Trophoblast cell (in vitro differentiated cells and primary cell): ENCODE results near the gene CARD19.

Experiments used
- DNase-seq, 2 donors: peaks; one replicate each; pipeline ENCODE4 v3.0.0-alpha.2; 2016
- H2AFZ ChIP-seq: 2 replicates; pipeline ENCODE4 v1.6.1; 2013; ENCODE audit warnings: low read length, moderate library complexity, mild to moderate bottlenecking; ENCODE audit not compliant: insufficient read depth, poor library complexity
- H2AK5ac ChIP-seq: 2 replicates; pipeline ENCODE4 v1.6.1; 2013; ENCODE audit warnings: mild to moderate bottlenecking, low read length
- H2BK120ac ChIP-seq: 2 replicates; pipeline ENCODE4 v1.6.1; 2013; ENCODE audit warnings: low read length, mild to moderate bottlenecking, moderate library complexity; ENCODE audit not compliant: insufficient read depth, poor library complexity
- H2BK12ac ChIP-seq: 2 replicates; pipeline ENCODE4 v1.6.1; 2013; ENCODE audit warnings: mild to moderate bottlenecking, low read length, moderate library complexity
- H2BK5ac ChIP-seq: 2 replicates; pipeline ENCODE4 v1.6.1; 2013; ENCODE audit warnings: low read length, low read depth, moderate library complexity, mild to moderate bottlenecking; ENCODE audit not compliant: poor library complexity
- H3K14ac ChIP-seq: 2 replicates; pipeline ENCODE4 v1.6.1; 2013; ENCODE audit warnings: mild to moderate bottlenecking, low read length
- H3K18ac ChIP-seq: 2 replicates; pipeline ENCODE4 v1.6.1; 2013; ENCODE audit warnings: mild to moderate bottlenecking, low read length
- H3K23ac ChIP-seq: 2 replicates; pipeline ENCODE4 v1.6.1; 2013; ENCODE audit warnings: low read length
- H3K27ac ChIP-seq: 2 replicates; pipeline ENCODE4 v1.5.1; 2013; ENCODE audit warnings: low read depth, mild to moderate bottlenecking, inconsistent platforms, low read length, moderate library complexity
- H3K27me3 ChIP-seq: 2 replicates; pipeline ENCODE4 v1.6.1; 2013; ENCODE audit warnings: inconsistent platforms, mild to moderate bottlenecking, low read length, moderate library complexity; ENCODE audit not compliant: insufficient read depth
- H3K36me3 ChIP-seq, 2 experiments: 1 replicate in 1 of 2; 2 replicates in 1 of 2; pipeline ENCODE4 v1.6.1; 2013; ENCODE audit warnings: low read length in 2 of 2, mild to moderate bottlenecking in 2 of 2, moderate library complexity in 1 of 2; ENCODE audit not compliant: insufficient read depth in 2 of 2, control insufficient read depth in 1 of 2
- H3K4ac ChIP-seq: 2 replicates; pipeline ENCODE4 v1.6.1; 2013; ENCODE audit warnings: low read depth, mild to moderate bottlenecking, low read length, moderate library complexity
- H3K4me1 ChIP-seq, 2 experiments: 1 replicate in 1 of 2; 2 replicates in 1 of 2; pipeline ENCODE4 v1.6.1; 2013; ENCODE audit warnings: low read length in 2 of 2, mild to moderate bottlenecking in 2 of 2, moderate library complexity in 1 of 2; ENCODE audit not compliant: insufficient read depth in 2 of 2, control insufficient read depth in 1 of 2
- H3K4me2 ChIP-seq: 2 replicates; pipeline ENCODE4 v1.6.1; 2013; ENCODE audit warnings: inconsistent platforms, mild to moderate bottlenecking, low read length, moderate library complexity
- H3K4me3 ChIP-seq: 2 replicates; pipeline ENCODE4 v1.5.1; 2013; ENCODE audit warnings: mild to moderate bottlenecking, low read depth, low read length, inconsistent platforms
- H3K79me1 ChIP-seq: one replicate; pipeline ENCODE4 v1.6.1; 2013; ENCODE audit warnings: low read length
- H3K79me2 ChIP-seq: 2 replicates; pipeline ENCODE4 v1.6.1; 2013; ENCODE audit warnings: low read length, mild to moderate bottlenecking; ENCODE audit not compliant: control insufficient read depth, insufficient read depth, poor library complexity
- H3K9ac ChIP-seq: 2 replicates; pipeline ENCODE4 v1.6.1; 2013; ENCODE audit warnings: mild to moderate bottlenecking, low read length
- H3K9me3 ChIP-seq: 2 replicates; pipeline ENCODE4 v1.6.1; 2013; ENCODE audit warnings: low read depth, mild to moderate bottlenecking, control low read depth, inconsistent platforms, low read length; ENCODE audit not compliant: insufficient read depth
- H4K12ac ChIP-seq: 2 replicates; pipeline ENCODE4 v1.6.1; 2013; ENCODE audit warnings: low read depth, mild to moderate bottlenecking, low read length, moderate library complexity
- H4K8ac ChIP-seq: 2 replicates; pipeline ENCODE4 v1.6.1; 2013; ENCODE audit warnings: low read depth, mild to moderate bottlenecking, low read length, moderate library complexity
- H4K91ac ChIP-seq: one replicate; pipeline ENCODE4 v1.6.1; 2013; ENCODE audit warnings: low read depth, mild to moderate bottlenecking, low read length, moderate library complexity
- WGBS: extraction: QIAGEN DNeasy Blood & Tissue Kit; methylation state at CpG from one replicate; pipeline ENCODE4 v1.1.7; 2013; ENCODE audit warnings: missing lambda C conversion rate; ENCODE audit not compliant: insufficient read length, insufficient coverage; ENCODE audit errors: extremely low coverage; 5-methylcytosine and 5-hydroxymethylcytosine counted together

CARD19 gene

DNA sequence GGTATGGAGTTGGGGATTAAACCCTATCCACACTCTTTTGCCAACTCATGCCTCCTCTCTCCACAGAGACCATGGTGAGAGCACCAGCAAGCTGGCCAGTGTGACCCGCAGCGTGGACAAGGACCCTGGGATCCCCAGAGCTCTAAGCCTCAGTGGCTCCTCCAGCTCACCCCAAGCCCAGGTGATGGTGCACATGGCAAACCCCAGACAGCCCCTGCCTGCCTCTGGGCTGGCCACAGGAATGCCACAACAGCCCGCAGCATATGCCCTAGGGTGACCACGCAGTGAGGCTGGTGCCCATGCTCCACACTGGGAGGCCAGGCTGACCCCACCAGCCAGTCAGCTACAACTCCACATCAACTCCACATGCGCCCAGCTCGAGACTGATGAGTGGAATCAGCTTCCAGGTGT is 11.5 kb upstream of the CARD19 start:
- Histone ChIP-seq H2BK120ac (no peak overlapping the region), H3K79me1 (no peaks in the 10 kb centered on the region), H4K12ac (no peak overlapping the region), H3K79me2 (no peaks in the 10 kb centered on the region), H3K4me1 (peaks cover 2 to 3% of the 10 kb centered on the region in 2 experiments), H4K91ac (no peak overlapping the region), H3K4ac (no peak overlapping the region), H2AFZ (no peak overlapping the region), H3K27me3 (no peaks in the 10 kb centered on the region), H3K9me3 (peaks cover 2% of the 10 kb centered on the region), H3K27ac (no peak overlapping the region), H2BK12ac (no peak overlapping the region), H3K4me2 (no peak overlapping the region), H3K36me3 (no peaks in the 10 kb centered on the region), H3K14ac (no peak overlapping the region), H3K23ac (no peak overlapping the region), H2BK5ac (no peak overlapping the region), H4K8ac (no peak overlapping the region), H3K9ac (no peak overlapping the region), H2AK5ac (no peak overlapping the region), H3K4me3 (no peak overlapping the region), H3K18ac (no peak overlapping the region)
- no peak for DNase-seq
- no CpG with 5 or more reads among the region's 6 CpGs for WGBS

DNA sequence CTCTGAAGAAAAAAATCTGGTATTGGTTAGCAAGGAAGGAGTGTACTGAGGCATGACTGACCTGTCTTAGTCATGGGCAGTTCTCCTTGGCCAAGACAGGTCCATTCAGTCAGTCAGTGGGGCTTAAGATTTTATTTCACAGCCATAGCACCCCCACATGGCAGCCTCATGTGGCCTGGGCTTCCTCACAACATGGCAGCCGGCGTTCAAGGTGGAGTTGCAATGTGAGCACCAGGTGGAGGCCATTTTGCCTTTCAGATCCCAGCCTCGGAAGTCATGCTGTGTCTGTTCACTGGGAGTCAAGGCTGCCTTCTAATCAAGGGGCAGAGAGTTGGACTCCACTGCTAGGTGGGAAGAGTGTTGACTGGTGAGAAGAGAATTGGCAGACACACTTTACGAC is 10.3 kb upstream of the CARD19 start:
- no peak for DNase-seq
- Histone ChIP-seq H2AK5ac (no peak overlapping the region), H3K23ac (no peak overlapping the region), H2AFZ (no peak overlapping the region), H3K4me1 (peaks cover 2 to 3% of the 10 kb centered on the region in 2 experiments), H3K36me3 (no peaks in the 10 kb centered on the region), H3K4ac (no peak overlapping the region), H3K27me3 (no peaks in the 10 kb centered on the region), H2BK120ac (no peak overlapping the region), H3K79me2 (no peaks in the 10 kb centered on the region), H3K4me3 (no peak overlapping the region), H3K18ac (no peak overlapping the region), H3K9me3 (peaks cover 2% of the 10 kb centered on the region), H4K12ac (no peak overlapping the region), H3K9ac (no peak overlapping the region), H3K4me2 (no peak overlapping the region), H2BK5ac (no peak overlapping the region), H3K79me1 (no peaks in the 10 kb centered on the region), H2BK12ac (no peak overlapping the region), H3K27ac (no peak overlapping the region), H4K8ac (no peak overlapping the region), H4K91ac (no peak overlapping the region), H3K14ac (no peak overlapping the region)
- WGBS: no CpG with 5 or more reads among the region's 4 CpGs

DNA sequence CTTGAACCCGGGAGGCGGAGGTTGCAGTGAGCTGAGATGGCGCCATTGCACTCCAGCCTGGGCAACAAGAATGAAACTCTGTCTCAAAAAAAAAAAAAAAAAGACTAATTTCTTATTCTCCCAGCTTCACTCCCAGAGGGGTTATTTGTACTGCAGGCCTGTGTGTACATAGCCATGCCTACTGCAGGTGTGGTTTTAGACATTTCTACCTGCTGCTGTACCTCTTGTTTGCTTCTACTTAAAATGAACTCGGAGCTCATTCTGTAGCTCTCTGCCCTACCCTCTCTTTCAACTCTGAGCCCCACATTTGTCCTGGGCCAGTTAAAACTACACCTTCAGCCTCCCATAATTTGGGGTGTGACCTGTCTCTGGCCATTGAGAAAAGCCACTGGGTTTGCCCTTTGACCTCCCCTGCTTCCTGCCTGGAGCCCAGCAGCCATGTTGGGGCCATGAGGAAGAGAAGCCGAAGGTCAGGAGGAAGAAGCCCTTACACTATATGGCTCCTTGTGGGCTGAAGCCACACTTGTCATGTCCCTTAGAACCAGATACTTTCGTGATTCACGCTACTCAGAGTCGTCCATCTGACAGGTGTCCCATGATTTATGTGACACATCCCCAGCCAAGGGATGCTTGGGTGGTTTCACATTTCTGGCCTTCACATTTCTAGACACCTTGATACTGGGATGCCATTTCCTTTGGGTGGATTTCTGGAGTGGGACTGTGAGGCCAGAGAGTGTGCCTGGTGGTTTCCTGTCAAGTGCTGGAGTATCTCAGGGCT is 9.4 kb upstream of the CARD19 start:
- no peak for DNase-seq
- Histone ChIP-seq H2BK12ac (no peak overlapping the region), H3K36me3 (no peaks in the 10 kb centered on the region), H4K91ac (no peak overlapping the region), H3K27ac (no peak overlapping the region), H3K4me1 (peaks cover 2 to 3% of the 10 kb centered on the region in 2 experiments), H2BK120ac (no peak overlapping the region), H3K9ac (no peak overlapping the region), H3K23ac (no peak overlapping the region), H4K8ac (no peak overlapping the region), H3K79me1 (no peaks in the 10 kb centered on the region), H3K79me2 (no peaks in the 10 kb centered on the region), H2AFZ (no peak overlapping the region), H3K9me3 (peaks cover 2% of the 10 kb centered on the region), H3K4me2 (no peak overlapping the region), H3K4ac (no peak overlapping the region), H3K27me3 (no peaks in the 10 kb centered on the region), H3K14ac (no peak overlapping the region), H3K18ac (no peak overlapping the region), H3K4me3 (no peak overlapping the region), H4K12ac (no peak overlapping the region), H2AK5ac (no peak overlapping the region), H2BK5ac (no peak overlapping the region)
- no CpG with 5 or more reads among the region's 8 CpGs for WGBS

DNA sequence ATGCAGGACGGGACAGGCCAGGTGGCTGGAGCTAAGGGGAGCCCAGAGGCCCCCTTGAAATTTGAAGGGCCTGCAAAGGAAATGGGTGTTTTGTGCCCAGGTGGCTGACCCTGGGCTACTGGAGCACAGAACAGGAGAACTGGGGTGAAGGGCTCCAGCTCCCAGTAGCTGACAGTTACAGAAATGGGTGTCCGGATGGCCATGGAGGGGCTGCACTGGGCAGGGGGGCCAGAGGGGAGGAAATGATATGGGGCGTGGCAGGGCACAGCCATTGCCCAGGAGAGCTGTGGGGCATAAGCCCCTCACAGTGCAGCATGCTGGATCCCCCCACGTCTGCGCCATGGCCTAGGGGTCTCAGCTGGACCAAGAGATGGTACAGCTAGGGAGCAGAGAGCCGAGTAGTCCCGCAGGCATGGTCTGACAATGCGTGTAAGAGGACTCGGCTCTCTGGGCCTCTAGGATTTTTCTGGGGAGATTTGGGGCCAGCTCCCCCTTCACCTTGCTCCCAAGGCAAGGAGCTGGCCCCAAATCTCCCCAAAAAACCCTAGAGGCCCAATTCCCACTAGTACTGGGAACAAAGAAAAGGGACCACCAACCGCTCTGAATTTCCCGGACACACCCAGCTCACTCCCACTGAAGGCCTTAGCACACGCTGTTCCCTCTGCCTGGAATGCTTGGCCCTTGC is 7.9 kb upstream of the CARD19 start:
- no peak overlapping the region for H4K12ac ChIP-seq
- peaks cover 4% of the 10 kb centered on the region for H3K9me3 ChIP-seq
- no peak overlapping the region for H3K4ac ChIP-seq
- no peak overlapping the region for H2AFZ ChIP-seq
- no peaks in the 10 kb centered on the region for H3K36me3 ChIP-seq
- no peak overlapping the region for H3K14ac ChIP-seq
- no CpG with 5 or more reads among the region's 12 CpGs for WGBS
- H3K4me1 ChIP-seq: peaks cover 2 to 5% of the 10 kb centered on the region in 2 experiments
- H3K79me1 ChIP-seq: no peaks in the 10 kb centered on the region
- no peak overlapping the region for H3K9ac ChIP-seq
- no peak overlapping the region for H2BK12ac ChIP-seq
- no peak for DNase-seq
- no peak overlapping the region for H2AK5ac ChIP-seq
- H3K27me3 ChIP-seq: no peaks in the 10 kb centered on the region
- H3K79me2 ChIP-seq: no peaks in the 10 kb centered on the region
- no peak overlapping the region for H3K18ac ChIP-seq
- no peak overlapping the region for H4K8ac ChIP-seq
- H3K23ac ChIP-seq: no peak overlapping the region
- H2BK5ac ChIP-seq: no peak overlapping the region
- H3K27ac ChIP-seq: no peak overlapping the region
- H4K91ac ChIP-seq: no peak overlapping the region
- H2BK120ac ChIP-seq: no peak overlapping the region
- no peak overlapping the region for H3K4me2 ChIP-seq
- no peak overlapping the region for H3K4me3 ChIP-seq
